Adrenal gland (tissue), 12 donors: ENCODE results near the gene TXNDC2. TPM values are rescaled to one million over a fixed set of nuclear protein-coding genes. Genes with fewer than 3 reads are reported as not detected.
"Not testable (repeated sequence)": the region's sequence is repeated elsewhere in the genome, so short reads cannot be mapped to it uniquely, and the experiment has no call there.

Experiments used
- DNase-seq, 7 donors: peaks; one replicate each; pipeline ENCODE4 v3.0.0-alpha.2; 2019 to 2020
- H3K27ac ChIP-seq, 5 donors: fragments of 200-600 bp; sonication (generic) in 4 of 5; 1 replicate in 3 of 5; 2 replicates in 2 of 5; pipeline versions ENCODE4 v1.5.1 to v1.8.0; 2016 to 2020; ENCODE audit warnings: mild to moderate bottlenecking in 1 of 5
- H3K27me3 ChIP-seq: fragments of 200-600 bp; 2 replicates; pipeline ENCODE4 v1.8.0; 2021
- H3K36me3 ChIP-seq, 2 donors: fragments of 200-600 bp; replicated peaks in 1 of 2; 1 replicate in 1 of 2; 2 replicates in 1 of 2; pipeline versions ENCODE4 v1.5.1 to v1.8.0; 2018 to 2022
- H3K4me1 ChIP-seq, 2 donors: fragments of 200-600 bp; replicated peaks in 1 of 2; 1 replicate in 1 of 2; 2 replicates in 1 of 2; pipeline versions ENCODE4 v1.5.1 to v1.8.0; 2018 to 2021
- H3K4me3 ChIP-seq, 4 donors: fragments of 200-600 bp; sonication (generic) in 3 of 4; one replicate each; pipeline ENCODE4 v1.5.1; 2016 to 2018
- H3K9me3 ChIP-seq, 3 donors: fragments of 200-600 bp; sonication (generic) in 1 of 3; replicated peaks in 1 of 3; 1 replicate in 2 of 3; 2 replicates in 1 of 3; pipeline versions ENCODE4 v1.5.1 to v1.8.0; 2016 to 2021
- POLR2A ChIP-seq, 2 donors: fragments of 450-650 bp; IDR thresholded peaks; one replicate each; pipeline ENCODE4 v1.6.1; 2017; ENCODE audit warnings: antibody characterized with exemption in 2 of 2, mild to moderate bottlenecking in 2 of 2, moderate library complexity in 1 of 2
- WGBS, 4 donors: extraction: QIAGEN DNeasy Blood & Tissue Kit in 2 of 4; methylation state at CpG; one replicate each; pipeline versions ENCODE4 v1.1.5 to v1.1.7; 2013 to 2017; 5-methylcytosine and 5-hydroxymethylcytosine counted together
- intact Hi-C, 2 donors: fragments of 100-400 bp; cut with DNase I; formaldehyde crosslinking; loops; one replicate each; pipeline versions ENCODE4 v1.14.1 to v1.15.0; 2022 to 2023
- polyA plus RNA-seq, 3 donors: library from polyadenylated mRNA; stranded (reverse); fragments of 200-250 nt in 2 of 3; fragments of 350-450 nt in 1 of 3; fragmentation: Illumina TruSeq in 1 of 3; extraction: RNeasy Lipid Tissue Mini Kit (QIAGEN cat#74804) in 1 of 3; gene quantifications; one replicate each; pipeline ENCODE4 v1.2.3, GENCODE V29; 2013 to 2014
- total RNA-seq, 9 donors: library from RNA; depleted of rRNA in 4 of 9; stranded (reverse); fragments of >200 nt in 4 of 9; fragments of 120-200 nt in 1 of 9; fragmentation: NEBNext Ultra II Directional in 1 of 9; extraction: Animal tissue kit (Norgen Biotek cat#: 25700) in 1 of 9; gene quantifications; one replicate each; pipeline versions ENCODE4 v1.1.0 to v1.2.4, GENCODE V29; 2013 to 2023
- TF ChIP-seq, protein P1 (sequence below), 6 experiments: fragments of 450-650 bp in 4 of 6; fragments of 200-600 bp in 2 of 6; sonication (generic) in 1 of 6; IDR thresholded peaks; 1 replicate in 5 of 6; 2 replicates in 1 of 6; pipeline versions ENCODE4 v1.5.1 to v1.8.0; 2016 to 2021; ENCODE audit warnings: antibody characterized with exemption in 6 of 6, mild to moderate bottlenecking in 2 of 6, moderate library complexity in 1 of 6
- donor health status: healthy with polysubstance abuse.
- donor health status: Bipolar disorder and iron deficiency.
- donor health status: DM: yes; HTN: yes; CAD: no.
- donor health status: DM: no; HTN: no; CAD: no.
- donor health status: DM: no; HTN: no; CAD: no.
- donor health status: DM: yes; HTN: yes; CAD: no.

Gene TXNDC2
- total and polyA plus RNA-seq, 12 donors, result 0.08 to 0.43 (median 0.22) TPM; not detected in 5

DNA sequence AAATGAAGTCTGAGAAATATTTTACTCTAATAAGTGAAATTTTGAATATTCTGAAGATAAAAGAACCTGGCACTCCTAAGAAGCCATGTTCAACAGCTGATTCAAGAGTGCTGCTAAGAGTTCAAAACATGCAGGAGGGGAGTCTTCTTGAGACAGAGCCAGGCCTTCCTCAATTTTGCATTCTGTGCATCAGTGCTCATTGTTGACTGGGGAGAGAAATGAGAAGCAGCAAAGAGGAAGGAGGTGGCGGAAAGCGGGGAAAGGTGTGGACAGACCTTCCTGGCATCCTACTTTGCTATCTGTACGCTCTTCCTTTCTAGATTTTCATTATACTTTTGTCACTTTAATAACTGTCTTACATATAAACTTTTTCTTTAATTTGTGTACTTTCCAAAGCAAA lies 29.7 kb upstream of the TXNDC2 start:
- no peak overlapping the region for H3K4me3 ChIP-seq
- H3K9me3 ChIP-seq, result no peaks in the 10 kb centered on the region
- 78 to 93% (median 86%) methylated on average over 3 of the region's 3 CpGs for WGBS, 4 donors
- TF ChIP-seq POLR2A (IDR thresholded peaks at IDR 0.05), result no peak
- TF ChIP-seq, protein P1, sequence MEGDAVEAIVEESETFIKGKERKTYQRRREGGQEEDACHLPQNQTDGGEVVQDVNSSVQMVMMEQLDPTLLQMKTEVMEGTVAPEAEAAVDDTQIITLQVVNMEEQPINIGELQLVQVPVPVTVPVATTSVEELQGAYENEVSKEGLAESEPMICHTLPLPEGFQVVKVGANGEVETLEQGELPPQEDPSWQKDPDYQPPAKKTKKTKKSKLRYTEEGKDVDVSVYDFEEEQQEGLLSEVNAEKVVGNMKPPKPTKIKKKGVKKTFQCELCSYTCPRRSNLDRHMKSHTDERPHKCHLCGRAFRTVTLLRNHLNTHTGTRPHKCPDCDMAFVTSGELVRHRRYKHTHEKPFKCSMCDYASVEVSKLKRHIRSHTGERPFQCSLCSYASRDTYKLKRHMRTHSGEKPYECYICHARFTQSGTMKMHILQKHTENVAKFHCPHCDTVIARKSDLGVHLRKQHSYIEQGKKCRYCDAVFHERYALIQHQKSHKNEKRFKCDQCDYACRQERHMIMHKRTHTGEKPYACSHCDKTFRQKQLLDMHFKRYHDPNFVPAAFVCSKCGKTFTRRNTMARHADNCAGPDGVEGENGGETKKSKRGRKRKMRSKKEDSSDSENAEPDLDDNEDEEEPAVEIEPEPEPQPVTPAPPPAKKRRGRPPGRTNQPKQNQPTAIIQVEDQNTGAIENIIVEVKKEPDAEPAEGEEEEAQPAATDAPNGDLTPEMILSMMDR (IDR thresholded peaks at IDR 0.05), result no peak
- peaks cover 0 to 16% of the 10 kb centered on the region in 2 donors for H3K36me3 ChIP-seq
- DNase-seq, result no peak
- H3K4me1 ChIP-seq, result peaks cover 24 to 32% of the 10 kb centered on the region in 2 donors
- H3K27me3 ChIP-seq, result no peaks in the 10 kb centered on the region
- H3K27ac ChIP-seq, result peak overlapping the region; percentile 64 to 85 (median 77)
- intact Hi-C loops, result no loop called here

DNA sequence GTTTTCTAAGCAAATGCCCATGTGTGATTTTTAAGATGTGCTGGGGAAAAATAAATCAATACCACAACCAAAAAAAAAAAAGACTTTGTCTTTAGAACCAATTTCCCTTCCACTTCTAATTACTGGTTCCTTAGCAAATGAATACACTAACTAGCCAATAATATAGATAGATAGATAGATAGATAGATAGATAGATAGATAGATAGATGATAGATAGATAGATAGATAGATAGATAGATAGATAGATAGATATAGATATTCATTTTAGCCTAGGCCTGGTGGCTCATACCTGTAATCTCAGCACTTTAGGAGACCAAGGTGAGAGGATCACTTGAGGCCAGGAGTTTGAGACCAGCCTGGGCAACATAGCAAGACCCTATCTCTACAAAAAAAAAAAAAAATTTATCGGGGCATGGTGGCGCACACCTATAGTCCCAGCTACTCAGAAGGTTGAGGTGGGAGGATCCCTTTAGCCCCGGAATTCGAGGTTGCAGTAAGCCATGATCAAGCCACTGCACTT lies 28.2 kb upstream of the TXNDC2 start:
- H3K36me3 ChIP-seq, result peaks cover 0 to 18% of the 10 kb centered on the region in 2 donors
- H3K27ac ChIP-seq, intact Hi-C loops, H3K4me3 ChIP-seq, H3K27me3 ChIP-seq, H3K9me3 ChIP-seq, DNase-seq: not testable (repeated sequence)
- H3K4me1 ChIP-seq, result peaks cover 24 to 42% of the 10 kb centered on the region in 2 donors
- 87 to 99% (median 95%) methylated on average over 4 of the region's 4 CpGs for WGBS, 4 donors

DNA sequence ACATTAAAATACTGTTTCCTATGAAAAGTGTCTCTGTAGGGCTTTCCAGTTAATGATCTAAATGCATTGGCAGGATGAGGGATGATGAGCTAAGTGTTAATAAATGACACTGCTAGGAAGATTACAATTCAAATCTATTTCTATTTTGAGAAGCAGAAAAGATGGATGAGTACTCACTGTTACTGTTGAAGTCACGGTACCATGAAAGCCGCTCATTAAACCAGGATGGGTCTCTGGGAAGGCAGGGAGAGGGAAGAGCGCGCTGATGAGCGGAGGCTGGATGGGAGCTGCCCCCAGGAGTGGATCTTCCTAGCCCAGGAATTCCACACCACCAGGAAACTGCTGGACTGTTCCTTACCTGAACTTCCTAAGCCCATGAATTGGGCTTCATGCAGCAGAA lies 27.1 kb upstream of the TXNDC2 start:
- Histone ChIP-seq H3K27me3 (no peaks in the 10 kb centered on the region), H3K9me3 (no peaks in the 10 kb centered on the region), H3K4me3 (no peak overlapping the region), H3K36me3 (peaks cover 0 to 18% of the 10 kb centered on the region in 2 donors), H3K27ac (no peak overlapping the region), H3K4me1 (peaks cover 24 to 45% of the 10 kb centered on the region in 2 donors)
- 74 to 97% (median 96%) methylated on average over 5 of the region's 5 CpGs for WGBS, 4 donors
- no peak for DNase-seq
- intact Hi-C loops, result no loop called here
- TF ChIP-seq, protein P1 (IDR thresholded peaks at IDR 0.05), result no peak
- no peak for TF ChIP-seq POLR2A (IDR thresholded peaks at IDR 0.05)

DNA sequence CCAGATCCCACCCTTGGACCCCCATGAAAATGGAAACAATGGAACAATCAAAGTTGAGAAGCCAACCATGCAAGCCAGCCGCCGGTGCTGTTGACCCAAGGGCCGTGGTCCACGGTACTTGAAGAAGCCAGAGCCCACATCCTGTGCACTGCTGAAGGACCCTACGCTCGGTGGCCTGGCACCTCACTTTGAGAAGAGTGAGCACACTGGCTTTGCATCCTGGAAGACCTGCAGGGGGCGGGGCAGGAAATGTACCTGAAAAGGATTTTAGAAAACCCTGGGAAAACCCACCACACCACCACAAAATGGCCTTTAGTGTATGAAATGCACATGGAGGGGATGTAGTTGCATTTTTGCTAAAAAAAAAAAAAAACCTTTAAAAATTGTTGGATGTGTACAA lies 26.5 kb upstream of the TXNDC2 start:
- 93 to 97% (median 94%) methylated on average over 7 of the region's 7 CpGs for WGBS, 4 donors
- H3K4me3 ChIP-seq, result no peak overlapping the region
- peaks cover 24 to 43% of the 10 kb centered on the region in 2 donors for H3K4me1 ChIP-seq
- H3K27me3 ChIP-seq, result no peaks in the 10 kb centered on the region
- intact Hi-C loops, result no loop called here
- DNase-seq, result no peak
- H3K27ac ChIP-seq, result no peak overlapping the region
- peaks cover 0 to 18% of the 10 kb centered on the region in 2 donors for H3K36me3 ChIP-seq
- no peaks in the 10 kb centered on the region for H3K9me3 ChIP-seq
- TF ChIP-seq POLR2A (IDR thresholded peaks at IDR 0.05), result no peak
- TF ChIP-seq, protein P1 (IDR thresholded peaks at IDR 0.05), result no peak

DNA sequence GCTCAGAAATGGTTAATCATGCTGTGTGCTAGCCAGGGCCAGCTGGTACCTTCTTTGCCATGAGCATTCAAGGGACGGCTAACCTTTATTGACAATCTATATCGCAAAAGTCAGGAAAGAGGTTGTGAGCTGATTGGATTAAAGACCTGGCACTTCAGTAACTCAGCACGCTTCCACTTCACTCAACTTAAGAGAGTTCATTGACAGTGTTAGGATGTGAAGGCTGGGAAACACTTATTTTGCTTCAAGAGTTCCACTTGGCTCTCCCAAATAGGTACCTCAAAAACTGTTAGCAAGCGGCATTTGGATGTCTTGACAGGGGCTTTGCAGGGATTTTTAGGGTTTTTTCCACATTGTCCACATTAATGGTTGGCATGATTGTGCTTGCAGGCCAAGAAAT lies 25.1 kb upstream of the TXNDC2 start:
- Histone ChIP-seq H3K27me3 (no peaks in the 10 kb centered on the region), H3K9me3 (no peaks in the 10 kb centered on the region), H3K36me3 (peaks cover 0 to 18% of the 10 kb centered on the region in 2 donors), H3K4me3 (no peak overlapping the region), H3K4me1 (peaks cover 12 to 30% of the 10 kb centered on the region in 2 donors), H3K27ac (peak overlapping the region in 3 of 5 donors; percentile 16 to 53 (median 26))
- no peak for DNase-seq
- intact Hi-C loops, result no loop called here
- TF ChIP-seq, protein P1 (IDR thresholded peaks at IDR 0.05), result no peak
- TF ChIP-seq POLR2A (IDR thresholded peaks at IDR 0.05), result no peak
- 48 to 95% (median 67%) methylated on average over 4 of the region's 4 CpGs for WGBS, 4 donors
